Measurements from ENCODE around the gene PIGZ. TPM values are rescaled to one million over a fixed set of nuclear protein-coding genes. Genes with fewer than 3 reads are reported as not detected.

Gene PIGZ
- total RNA-seq, 1 experiment from 2014 or later = 1.4 TPM

GRCh38 chr3:196948442-196949284 lies 20.0 kb downstream of the PIGZ start:
- intact Hi-C loops (cut with micrococcal nuclease) = no loop called here
- POLR2A ChIA-PET = no interaction called here
- H3K9me2 ChIP-seq (ENCODE audit: insufficient read depth) = no peaks in the 10 kb centered on the region

GRCh38 chr3:196947860-196948441 lies 20.7 kb downstream of the PIGZ start:
- Histone ChIP-seq H3K27me3 (ENCODE audit: insufficient read depth, low read length) (no peaks in the 10 kb centered on the region), H3K36me3 (ENCODE audit: control insufficient read depth in 1 of 2, insufficient read depth in 2 of 2, low read length in 2 of 2) (no peaks in the 10 kb centered on the region), H4K20me1 (ENCODE audit: insufficient read depth) (no peaks in the 10 kb centered on the region), H3K79me2 (ENCODE audit: insufficient read depth, low read length) (peaks cover 16% of the 10 kb centered on the region), H2AFZ (ENCODE audit: low read depth, low read length, poor library complexity, severe bottlenecking) (no peak overlapping the region), H3K4me2 (ENCODE audit: low read length) (no peak overlapping the region), H3K27ac (ENCODE audit: low read depth, low read length) (no peak overlapping the region), H3K9ac (ENCODE audit: low read length) (no peak overlapping the region), H3K9me3 (ENCODE audit: control insufficient read depth in 1 of 2, insufficient read depth in 1 of 2, low read depth in 1 of 2, low read length in 2 of 2) (no peaks in the 10 kb centered on the region), H3K4me1 (ENCODE audit: control insufficient read depth in 1 of 2, insufficient read depth in 2 of 2, low read length in 2 of 2) (peaks cover 5 to 7% of the 10 kb centered on the region in 2 experiments; a peak in 2 of 4 replicates), H3K4me3 (replicated peaks in 1 of 2; ENCODE audit: low read depth in 1 of 2, low read length in 2 of 2) (no peak overlapping the region), H3K9me2 (ENCODE audit: insufficient read depth) (no peaks in the 10 kb centered on the region)
- ATAC-seq (no peak), DNase-seq (ENCODE audit: low read depth, low spot score) (no peak)
- TF ChIP-seq CEBPB (IDR thresholded peaks at IDR 0.05; ENCODE audit: low read depth) = no peak
- TF ChIP-seq RAD21 (IDR thresholded peaks at IDR 0.05; ENCODE audit: low read depth) = no peak
- TF ChIP-seq EGR1 (IDR thresholded peaks at IDR 0.05; ENCODE audit: low read depth) = no peak
- TF ChIP-seq, protein P1, sequence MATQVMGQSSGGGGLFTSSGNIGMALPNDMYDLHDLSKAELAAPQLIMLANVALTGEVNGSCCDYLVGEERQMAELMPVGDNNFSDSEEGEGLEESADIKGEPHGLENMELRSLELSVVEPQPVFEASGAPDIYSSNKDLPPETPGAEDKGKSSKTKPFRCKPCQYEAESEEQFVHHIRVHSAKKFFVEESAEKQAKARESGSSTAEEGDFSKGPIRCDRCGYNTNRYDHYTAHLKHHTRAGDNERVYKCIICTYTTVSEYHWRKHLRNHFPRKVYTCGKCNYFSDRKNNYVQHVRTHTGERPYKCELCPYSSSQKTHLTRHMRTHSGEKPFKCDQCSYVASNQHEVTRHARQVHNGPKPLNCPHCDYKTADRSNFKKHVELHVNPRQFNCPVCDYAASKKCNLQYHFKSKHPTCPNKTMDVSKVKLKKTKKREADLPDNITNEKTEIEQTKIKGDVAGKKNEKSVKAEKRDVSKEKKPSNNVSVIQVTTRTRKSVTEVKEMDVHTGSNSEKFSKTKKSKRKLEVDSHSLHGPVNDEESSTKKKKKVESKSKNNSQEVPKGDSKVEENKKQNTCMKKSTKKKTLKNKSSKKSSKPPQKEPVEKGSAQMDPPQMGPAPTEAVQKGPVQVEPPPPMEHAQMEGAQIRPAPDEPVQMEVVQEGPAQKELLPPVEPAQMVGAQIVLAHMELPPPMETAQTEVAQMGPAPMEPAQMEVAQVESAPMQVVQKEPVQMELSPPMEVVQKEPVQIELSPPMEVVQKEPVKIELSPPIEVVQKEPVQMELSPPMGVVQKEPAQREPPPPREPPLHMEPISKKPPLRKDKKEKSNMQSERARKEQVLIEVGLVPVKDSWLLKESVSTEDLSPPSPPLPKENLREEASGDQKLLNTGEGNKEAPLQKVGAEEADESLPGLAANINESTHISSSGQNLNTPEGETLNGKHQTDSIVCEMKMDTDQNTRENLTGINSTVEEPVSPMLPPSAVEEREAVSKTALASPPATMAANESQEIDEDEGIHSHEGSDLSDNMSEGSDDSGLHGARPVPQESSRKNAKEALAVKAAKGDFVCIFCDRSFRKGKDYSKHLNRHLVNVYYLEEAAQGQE (IDR thresholded peaks at IDR 0.05; ENCODE audit: low read depth) = no peak
- TF ChIP-seq JUND (IDR thresholded peaks at IDR 0.05) = no peak
- no peak for TF ChIP-seq EZH2 (IDR thresholded peaks at IDR 0.05)
- no peak for TF ChIP-seq SIN3A (IDR thresholded peaks at IDR 0.05; ENCODE audit: low read depth)
- intact Hi-C loops (cut with micrococcal nuclease) = no loop called here
- BruUV-seq (replicated peaks) = no TSS peak
- ChIA-PET POLR2A (no interaction called here), RAD21 (ENCODE audit: low non-redundant PET in 1 of 2, low total read pairs in 2 of 2, uncharacterized antibody in 2 of 2, unreplicated experiment in 2 of 2) (no interaction called here), CTCF (no interaction called here)

More at GRCh38 chr3:196948442-196949284, 20.0 kb downstream of the PIGZ start:
- BruUV-seq (replicated peaks) = no TSS peak
- TF ChIP-seq TCF7L2 (IDR thresholded peaks at IDR 0.05; ENCODE audit: borderline replicate concordance, extremely low read depth, insufficient read depth, insufficient read length) = no peak
- Histone ChIP-seq H3K27me3 (ENCODE audit: insufficient read depth, low read length) (no peaks in the 10 kb centered on the region), H3K79me2 (ENCODE audit: insufficient read depth, low read length) (peaks cover 9% of the 10 kb centered on the region), H3K4me1 (ENCODE audit: control insufficient read depth in 1 of 2, insufficient read depth in 2 of 2, low read length in 2 of 2) (peaks cover 2 to 3% of the 10 kb centered on the region in 2 experiments; a peak in 2 of 4 replicates), H2AFZ (ENCODE audit: low read depth, low read length, poor library complexity, severe bottlenecking) (no peak overlapping the region), H3K9ac (ENCODE audit: low read length) (no peak overlapping the region), H3K4me3 (replicated peaks in 1 of 2; ENCODE audit: low read depth in 1 of 2, low read length in 2 of 2) (no peak overlapping the region), H3K36me3 (ENCODE audit: control insufficient read depth in 1 of 2, insufficient read depth in 2 of 2, low read length in 2 of 2) (no peaks in the 10 kb centered on the region), H3K27ac (ENCODE audit: low read depth, low read length) (no peak overlapping the region), H3K9me3 (ENCODE audit: control insufficient read depth in 1 of 2, insufficient read depth in 1 of 2, low read depth in 1 of 2, low read length in 2 of 2) (no peaks in the 10 kb centered on the region), H3K4me2 (ENCODE audit: low read length) (no peak overlapping the region), H4K20me1 (ENCODE audit: insufficient read depth) (no peaks in the 10 kb centered on the region)
- peak; percentile 46; the same call in 1 of the 2 replicates for ATAC-seq
- DNase-seq (ENCODE audit: low read depth, low spot score) = no peak
- ChIA-PET CTCF (no interaction called here), RAD21 (ENCODE audit: low non-redundant PET in 1 of 2, low total read pairs in 2 of 2, uncharacterized antibody in 2 of 2, unreplicated experiment in 2 of 2) (no interaction called here)

Data from HCT116 (cell line).